ENCODE results near the gene EGFR.

Gene EGFR

GRCh38 chr7:54996391-54996790, 22.4 kb upstream of the EGFR start:
- no peak for DNase-seq
- H3K4me3 ChIP-seq (ENCODE audit: low read depth, low read length): no peak overlapping the region
- H3K36me3 ChIP-seq (replicated peaks): no peaks in the 10 kb centered on the region
- no peaks in the 10 kb centered on the region for H3K27me3 ChIP-seq (replicated peaks)
- H3K27ac ChIP-seq: peak overlapping the region; percentile 0
- TF ChIP-seq CTCF (IDR thresholded peaks at IDR 0.05; ENCODE audit: low read depth, low read length, missing control alignments): no peak
- in situ Hi-C loops (cut with HindIII; ENCODE audit: low pct_ligation_motif_present, low sequenced_read_pairs): no loop called here

GRCh38 chr7:55004579-55004978, 14.2 kb upstream of the EGFR start:
- Histone ChIP-seq H3K36me3 (replicated peaks) (no peaks in the 10 kb centered on the region), H3K4me3 (ENCODE audit: low read depth, low read length) (no peak overlapping the region), H3K27me3 (replicated peaks) (no peaks in the 10 kb centered on the region), H3K27ac (no peak overlapping the region)
- no peak for TF ChIP-seq CTCF (IDR thresholded peaks at IDR 0.05; ENCODE audit: low read depth, low read length, missing control alignments)
- no peak for DNase-seq
- in situ Hi-C loops (cut with HindIII; ENCODE audit: low pct_ligation_motif_present, low sequenced_read_pairs): no loop called here

GRCh38 chr7:55005241-55005851, 13.5 kb upstream of the EGFR start:
- H3K4me3 ChIP-seq (ENCODE audit: low read depth, low read length): no peak overlapping the region
- H3K27me3 ChIP-seq (replicated peaks): no peaks in the 10 kb centered on the region
- DNase-seq: no peak
- in situ Hi-C loops (cut with HindIII; ENCODE audit: low pct_ligation_motif_present, low sequenced_read_pairs): no loop called here
- H3K27ac ChIP-seq: no peak overlapping the region
- H3K36me3 ChIP-seq (replicated peaks): no peaks in the 10 kb centered on the region
- TF ChIP-seq CTCF (IDR thresholded peaks at IDR 0.05; ENCODE audit: low read depth, low read length, missing control alignments): no peak

- Histone ChIP-seq H3K36me3 (replicated peaks) (no peaks in the 10 kb centered on the region), H3K27ac (no peak overlapping the region), H3K4me3 (ENCODE audit: low read depth, low read length) (no peak overlapping the region), H3K27me3 (replicated peaks) (no peaks in the 10 kb centered on the region)
- no peak for TF ChIP-seq CTCF (IDR thresholded peaks at IDR 0.05; ENCODE audit: low read depth, low read length, missing control alignments)
- in situ Hi-C loops (cut with HindIII; ENCODE audit: low pct_ligation_motif_present, low sequenced_read_pairs): no loop called here
- no peak for DNase-seq
These were observed 12.3 kb upstream of the EGFR start for GRCh38 chr7:55006499-55006898.

GRCh38 chr7:55013851-55014250, 5.0 kb upstream of the EGFR start:
- DNase-seq: no peak
- Histone ChIP-seq H3K36me3 (replicated peaks) (no peaks in the 10 kb centered on the region), H3K4me3 (ENCODE audit: low read depth, low read length) (no peak overlapping the region), H3K27ac (no peak overlapping the region), H3K27me3 (replicated peaks) (no peaks in the 10 kb centered on the region)
- TF ChIP-seq CTCF (IDR thresholded peaks at IDR 0.05; ENCODE audit: low read depth, low read length, missing control alignments): no peak
- in situ Hi-C loops (cut with HindIII; ENCODE audit: low pct_ligation_motif_present, low sequenced_read_pairs): no loop called here

Measured in brain microvascular endothelial cell (primary cell).